Thyroid gland (tissue), 4 donors: ENCODE results near the gene IRX4.

Experiments used
- POLR2A ChIP-seq, 2 donors: fragments of 450-650 bp; IDR thresholded peaks; one replicate each; pipeline ENCODE4 v1.6.1; 2017; ENCODE audit warnings: antibody characterized with exemption in 2 of 2, mild to moderate bottlenecking in 2 of 2, moderate library complexity in 1 of 2
- TF ChIP-seq, protein P1 (sequence below), 6 experiments: fragments of 200-600 bp in 3 of 6; fragments of 450-650 bp in 3 of 6; sonication (generic) in 3 of 6; IDR thresholded peaks; one replicate each; pipeline ENCODE4 v1.5.1; 2016 to 2019; ENCODE audit warnings: antibody characterized with exemption in 6 of 6, mild to moderate bottlenecking in 2 of 6, inconsistent platforms in 1 of 6, moderate library complexity in 1 of 6

DNA sequence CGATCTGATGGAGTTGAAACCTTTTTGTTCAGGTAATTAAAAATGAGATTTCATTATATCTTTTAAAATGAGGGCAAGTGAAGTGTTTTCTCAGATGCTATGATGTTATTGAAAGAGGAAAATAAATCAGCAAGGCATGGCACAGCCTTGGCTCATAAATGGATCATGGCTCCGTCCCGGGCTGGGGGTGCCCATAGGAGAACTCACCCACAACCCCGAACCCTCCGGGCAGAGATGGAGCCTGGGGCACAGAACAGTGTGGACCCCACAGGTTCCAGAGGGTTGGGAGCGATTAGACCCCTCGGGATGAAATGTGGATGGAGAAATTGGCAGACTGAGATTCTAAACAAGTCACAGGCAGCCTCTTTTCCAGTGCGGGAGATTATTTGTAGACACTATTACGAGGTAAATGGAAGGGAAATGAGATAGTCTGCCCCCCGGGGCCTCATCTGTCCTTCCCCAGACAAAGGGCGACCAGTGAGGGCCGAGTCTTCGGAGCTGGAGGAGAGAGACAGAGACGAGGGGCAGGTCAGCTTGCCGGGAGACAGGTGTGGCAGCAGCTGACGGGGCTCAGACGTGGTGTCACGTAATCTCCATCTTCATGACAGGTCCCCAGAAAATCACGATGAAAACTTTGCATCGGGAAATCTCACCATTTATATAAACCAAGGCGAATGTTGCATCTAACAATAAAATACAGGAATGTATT lies 47.9 kb downstream of the IRX4 start:
- TF ChIP-seq, protein P1, sequence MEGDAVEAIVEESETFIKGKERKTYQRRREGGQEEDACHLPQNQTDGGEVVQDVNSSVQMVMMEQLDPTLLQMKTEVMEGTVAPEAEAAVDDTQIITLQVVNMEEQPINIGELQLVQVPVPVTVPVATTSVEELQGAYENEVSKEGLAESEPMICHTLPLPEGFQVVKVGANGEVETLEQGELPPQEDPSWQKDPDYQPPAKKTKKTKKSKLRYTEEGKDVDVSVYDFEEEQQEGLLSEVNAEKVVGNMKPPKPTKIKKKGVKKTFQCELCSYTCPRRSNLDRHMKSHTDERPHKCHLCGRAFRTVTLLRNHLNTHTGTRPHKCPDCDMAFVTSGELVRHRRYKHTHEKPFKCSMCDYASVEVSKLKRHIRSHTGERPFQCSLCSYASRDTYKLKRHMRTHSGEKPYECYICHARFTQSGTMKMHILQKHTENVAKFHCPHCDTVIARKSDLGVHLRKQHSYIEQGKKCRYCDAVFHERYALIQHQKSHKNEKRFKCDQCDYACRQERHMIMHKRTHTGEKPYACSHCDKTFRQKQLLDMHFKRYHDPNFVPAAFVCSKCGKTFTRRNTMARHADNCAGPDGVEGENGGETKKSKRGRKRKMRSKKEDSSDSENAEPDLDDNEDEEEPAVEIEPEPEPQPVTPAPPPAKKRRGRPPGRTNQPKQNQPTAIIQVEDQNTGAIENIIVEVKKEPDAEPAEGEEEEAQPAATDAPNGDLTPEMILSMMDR (IDR thresholded peaks at IDR 0.05), result no peak
- TF ChIP-seq POLR2A (IDR thresholded peaks at IDR 0.05), result no peak
